HepG2 (cell line): ENCODE data around the gene SFRP4. TPM values are rescaled to one million over a fixed set of nuclear protein-coding genes. Genes with fewer than 3 reads are reported as not detected.
A peak's percentile ranks its signal among the peaks of the same experiment; 100 is the strongest.

ENCODE experiments used
- ARNTL ChIP-seq: sonication (generic); formaldehyde crosslinking; IDR thresholded peaks from 2 replicates; pipeline ENCODE4 v1.4.0; 2020; ENCODE audit warnings: mild to moderate bottlenecking, missing genetic modification reagents
- CBX2 ChIP-seq, 2 experiments: fragments of 200-600 bp in 1 of 2; sonication (generic); formaldehyde crosslinking in 1 of 2; IDR thresholded peaks; 2 replicates each; pipeline versions ENCODE4 v1.7.0 to v1.8.1; 2018 to 2022; ENCODE audit warnings: low read depth in 2 of 2, low read length in 1 of 2, mild to moderate bottlenecking in 1 of 2, missing genetic modification reagents in 1 of 2
- CENPT ChIP-seq: sonication (generic); formaldehyde crosslinking; IDR thresholded peaks from 2 replicates; pipeline ENCODE4 v1.8.0; 2022; ENCODE audit warnings: low read depth, mild to moderate bottlenecking, moderate library complexity, missing genetic modification reagents
- DR1 ChIP-seq: sonication (generic); formaldehyde crosslinking; IDR thresholded peaks from 2 replicates; pipeline ENCODE4 v1.8.0; 2021; ENCODE audit warnings: mild to moderate bottlenecking, missing genetic modification reagents, inconsistent platforms
- HDAC2 ChIP-seq: sonication (generic); formaldehyde crosslinking; IDR thresholded peaks from 2 replicates; pipeline ENCODE4 v1.4.0; 2020; ENCODE audit warnings: missing genetic modification reagents
- KDM2A ChIP-seq: sonication (generic); formaldehyde crosslinking; IDR thresholded peaks from 2 replicates; pipeline ENCODE4 v1.4.0; 2020; ENCODE audit warnings: low read depth, missing genetic modification reagents, borderline replicate concordance
- MBD4 ChIP-seq: IDR thresholded peaks from 2 replicates; pipeline ENCODE4 v1.6.1; 2012; ENCODE audit warnings: low read length, inconsistent platforms, borderline replicate concordance
- NFIB ChIP-seq: sonication (generic); formaldehyde crosslinking; IDR thresholded peaks from 2 replicates; pipeline ENCODE4 v1.9.0; 2021; ENCODE audit warnings: missing genetic modification reagents, mild to moderate bottlenecking, borderline replicate concordance
- RFXAP ChIP-seq: sonication (generic); formaldehyde crosslinking; IDR thresholded peaks from 2 replicates; pipeline ENCODE4 v1.4.0; 2020; ENCODE audit warnings: missing genetic modification reagents, borderline replicate concordance
- TEAD2 ChIP-seq: sonication (generic); formaldehyde crosslinking; IDR thresholded peaks from 2 replicates; pipeline ENCODE4 v1.9.0; 2021; ENCODE audit warnings: missing genetic modification reagents
- ZFP90 ChIP-seq: sonication (generic); formaldehyde crosslinking; IDR thresholded peaks from 2 replicates; pipeline ENCODE4 v1.8.0; 2022; ENCODE audit warnings: missing genetic modification reagents, mild to moderate bottlenecking, inconsistent platforms, borderline replicate concordance
- ZKSCAN1 ChIP-seq: fragments of 150-350 bp; IDR thresholded peaks from 2 replicates; pipeline ENCODE4 v1.6.1; 2014; ENCODE audit warnings: low read length
- ZNF430 ChIP-seq: sonication (generic); formaldehyde crosslinking; IDR thresholded peaks from 2 replicates; pipeline ENCODE4 v1.9.0; 2021; ENCODE audit warnings: mild to moderate bottlenecking, missing genetic modification reagents
- ZNF451 ChIP-seq: sonication (generic); formaldehyde crosslinking; IDR thresholded peaks from 2 replicates; pipeline ENCODE4 v1.5.0; 2020; ENCODE audit warnings: mild to moderate bottlenecking, missing genetic modification reagents
- ZNF749 ChIP-seq: sonication (generic); formaldehyde crosslinking; IDR thresholded peaks from 2 replicates; pipeline ENCODE4 v1.8.0; 2022; ENCODE audit warnings: mild to moderate bottlenecking, missing genetic modification reagents, moderate library complexity, borderline replicate concordance
- ZNF773 ChIP-seq: sonication (generic); formaldehyde crosslinking; IDR thresholded peaks from 2 replicates; pipeline ENCODE4 v1.4.0; 2020; ENCODE audit warnings: missing genetic modification reagents, borderline replicate concordance
- ZNF781 ChIP-seq: sonication (generic); formaldehyde crosslinking; IDR thresholded peaks from 2 replicates; pipeline ENCODE4 v1.5.1; 2020; ENCODE audit warnings: borderline replicate concordance, mild to moderate bottlenecking, missing genetic modification reagents; ENCODE audit errors: not compliant biosample characterization
- ZNF879 ChIP-seq: sonication (generic); formaldehyde crosslinking; IDR thresholded peaks from 2 replicates; pipeline ENCODE4 v1.8.1; 2023; ENCODE audit warnings: missing genetic modification reagents
- polyA plus RNA-seq, 8 experiments: library from polyadenylated mRNA; depleted of rRNA in 3 of 8; stranded (reverse) in 7 of 8; unstranded in 1 of 8; fragments of >200 nt; fragmentation: Illumina TruSeq in 4 of 8; extraction: Trizol in 4 of 8; gene quantifications; 2 replicates each; pipeline versions ENCODE4 v1.2.1 to v1.2.3, GENCODE V29; 2011 to 2016; ENCODE audit warnings: low read depth in 4 of 8, missing spikeins in 1 of 8, mixed read lengths in 1 of 8; ENCODE audit not compliant: insufficient read depth in 1 of 8
- total RNA-seq, 5 experiments: library from RNA; depleted of rRNA; stranded (reverse); fragments of >200 nt; fragmentation: Illumina TruSeq; extraction: Trizol; gene quantifications; 2 replicates each; pipeline ENCODE4 v1.2.3, GENCODE V29; 2016; ENCODE audit warnings: low read depth in 1 of 5
- TF ChIP-seq, protein P1 (sequence below): sonication (generic); formaldehyde crosslinking; IDR thresholded peaks from 2 replicates; pipeline ENCODE4 v1.5.1; 2020; ENCODE audit warnings: missing genetic modification reagents, mild to moderate bottlenecking, borderline replicate concordance
- TF ChIP-seq, protein P2 (sequence below): sonication (generic); formaldehyde crosslinking; IDR thresholded peaks from 2 replicates; pipeline ENCODE4 v1.4.0; 2020; ENCODE audit warnings: mild to moderate bottlenecking, missing genetic modification reagents
- TF ChIP-seq, protein P3 (sequence below): IDR thresholded peaks from 2 replicates; pipeline ENCODE4 v1.6.1; 2016; ENCODE audit warnings: low read depth, control low read depth

The SFRP4 gene
- total and polyA plus RNA-seq, 2 of the 13 experiments (the other 11 are each of a cell fraction or from before 2014, with no cell fraction given): 0.96 to 1.8 TPM

DNA sequence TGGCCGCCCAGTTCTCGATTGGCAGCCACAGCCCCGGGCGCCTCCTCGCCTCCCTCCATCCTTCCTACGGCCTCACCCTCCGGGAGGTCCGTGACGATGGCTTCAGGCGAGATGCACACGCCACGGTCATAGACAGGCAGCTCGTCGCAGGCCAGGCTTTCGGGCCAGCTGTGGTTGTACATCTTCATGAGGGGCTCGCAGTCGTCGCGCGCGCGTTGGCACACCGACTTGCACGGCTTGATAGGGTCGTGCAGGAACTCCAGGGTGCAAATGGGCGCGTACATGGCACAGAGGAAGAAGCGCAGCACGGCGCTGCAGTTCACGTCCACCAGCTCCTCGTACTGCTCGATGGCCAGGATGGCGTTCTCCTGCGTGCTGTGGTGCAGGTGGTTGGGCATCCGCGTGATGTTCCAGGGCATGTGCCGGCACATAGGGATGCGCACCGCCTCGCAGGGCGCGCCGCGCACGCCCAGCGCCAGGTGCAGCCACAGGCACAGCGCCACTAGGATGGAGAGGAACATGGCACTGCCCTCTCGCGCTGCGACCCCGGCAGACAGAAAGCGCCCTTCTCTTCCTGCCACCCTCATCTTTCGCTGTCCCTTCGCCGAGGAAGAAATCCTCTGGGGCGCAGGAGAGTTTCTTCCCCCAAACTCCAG lies 472 bp downstream of the SFRP4 start (continued):
- TF ChIP-seq ZFP90 (CRISPR knock-in tag): no peak
- TF ChIP-seq HDAC2: 0 out of 2 replicates have a peak, but pooled peaks have one; percentile 9
- TF ChIP-seq KDM2A (CRISPR knock-in tag): peak; percentile 56; the same call in 1 of the 2 replicates
- TF ChIP-seq RFXAP (CRISPR knock-in tag): no peak
- TF ChIP-seq, protein P1, sequence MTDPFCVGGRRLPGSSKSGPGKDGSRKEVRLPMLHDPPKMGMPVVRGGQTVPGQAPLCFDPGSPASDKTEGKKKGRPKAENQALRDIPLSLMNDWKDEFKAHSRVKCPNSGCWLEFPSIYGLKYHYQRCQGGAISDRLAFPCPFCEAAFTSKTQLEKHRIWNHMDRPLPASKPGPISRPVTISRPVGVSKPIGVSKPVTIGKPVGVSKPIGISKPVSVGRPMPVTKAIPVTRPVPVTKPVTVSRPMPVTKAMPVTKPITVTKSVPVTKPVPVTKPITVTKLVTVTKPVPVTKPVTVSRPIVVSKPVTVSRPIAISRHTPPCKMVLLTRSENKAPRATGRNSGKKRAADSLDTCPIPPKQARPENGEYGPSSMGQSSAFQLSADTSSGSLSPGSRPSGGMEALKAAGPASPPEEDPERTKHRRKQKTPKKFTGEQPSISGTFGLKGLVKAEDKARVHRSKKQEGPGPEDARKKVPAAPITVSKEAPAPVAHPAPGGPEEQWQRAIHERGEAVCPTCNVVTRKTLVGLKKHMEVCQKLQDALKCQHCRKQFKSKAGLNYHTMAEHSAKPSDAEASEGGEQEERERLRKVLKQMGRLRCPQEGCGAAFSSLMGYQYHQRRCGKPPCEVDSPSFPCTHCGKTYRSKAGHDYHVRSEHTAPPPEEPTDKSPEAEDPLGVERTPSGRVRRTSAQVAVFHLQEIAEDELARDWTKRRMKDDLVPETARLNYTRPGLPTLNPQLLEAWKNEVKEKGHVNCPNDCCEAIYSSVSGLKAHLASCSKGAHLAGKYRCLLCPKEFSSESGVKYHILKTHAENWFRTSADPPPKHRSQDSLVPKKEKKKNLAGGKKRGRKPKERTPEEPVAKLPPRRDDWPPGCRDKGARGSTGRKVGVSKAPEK (CRISPR knock-in tag): 0 out of 2 replicates have a peak, but pooled peaks have one; percentile 53
- TF ChIP-seq, protein P2, sequence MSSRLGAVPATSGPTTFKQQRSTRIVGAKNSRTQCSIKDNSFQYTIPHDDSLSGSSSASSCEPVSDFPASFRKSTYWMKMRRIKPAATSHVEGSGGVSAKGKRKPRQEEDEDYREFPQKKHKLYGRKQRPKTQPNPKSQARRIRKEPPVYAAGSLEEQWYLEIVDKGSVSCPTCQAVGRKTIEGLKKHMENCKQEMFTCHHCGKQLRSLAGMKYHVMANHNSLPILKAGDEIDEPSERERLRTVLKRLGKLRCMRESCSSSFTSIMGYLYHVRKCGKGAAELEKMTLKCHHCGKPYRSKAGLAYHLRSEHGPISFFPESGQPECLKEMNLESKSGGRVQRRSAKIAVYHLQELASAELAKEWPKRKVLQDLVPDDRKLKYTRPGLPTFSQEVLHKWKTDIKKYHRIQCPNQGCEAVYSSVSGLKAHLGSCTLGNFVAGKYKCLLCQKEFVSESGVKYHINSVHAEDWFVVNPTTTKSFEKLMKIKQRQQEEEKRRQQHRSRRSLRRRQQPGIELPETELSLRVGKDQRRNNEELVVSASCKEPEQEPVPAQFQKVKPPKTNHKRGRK (CRISPR knock-in tag): 0 out of 2 replicates have a peak, but pooled peaks have one; percentile 22
- peak; percentile 64; the same call in 1 of the 2 replicates for TF ChIP-seq ZNF749 (CRISPR knock-in tag)
- TF ChIP-seq, protein P3, sequence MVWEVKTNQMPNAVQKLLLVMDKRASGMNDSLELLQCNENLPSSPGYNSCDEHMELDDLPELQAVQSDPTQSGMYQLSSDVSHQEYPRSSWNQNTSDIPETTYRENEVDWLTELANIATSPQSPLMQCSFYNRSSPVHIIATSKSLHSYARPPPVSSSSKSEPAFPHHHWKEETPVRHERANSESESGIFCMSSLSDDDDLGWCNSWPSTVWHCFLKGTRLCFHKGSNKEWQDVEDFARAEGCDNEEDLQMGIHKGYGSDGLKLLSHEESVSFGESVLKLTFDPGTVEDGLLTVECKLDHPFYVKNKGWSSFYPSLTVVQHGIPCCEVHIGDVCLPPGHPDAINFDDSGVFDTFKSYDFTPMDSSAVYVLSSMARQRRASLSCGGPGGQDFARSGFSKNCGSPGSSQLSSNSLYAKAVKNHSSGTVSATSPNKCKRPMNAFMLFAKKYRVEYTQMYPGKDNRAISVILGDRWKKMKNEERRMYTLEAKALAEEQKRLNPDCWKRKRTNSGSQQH (CRISPR knock-in tag): no peak
- no peak for TF ChIP-seq ZNF781 (CRISPR knock-in tag)
- TF ChIP-seq ZNF430 (CRISPR knock-in tag): peak; percentile 49; the same call in 1 of the 2 replicates
- TF ChIP-seq ZNF773 (CRISPR knock-in tag): 0 out of 2 replicates have a peak, but pooled peaks have one; percentile 67
- no peak for TF ChIP-seq TEAD2 (CRISPR knock-in tag)
- TF ChIP-seq NFIB (CRISPR knock-in tag): peak; percentile 93
- TF ChIP-seq MBD4: no peak
- TF ChIP-seq DR1 (CRISPR knock-in tag): 0 out of 2 replicates have a peak, but pooled peaks have one; percentile 28
- TF ChIP-seq ZNF879 (CRISPR knock-in tag): no peak
- TF ChIP-seq CENPT (CRISPR knock-in tag): 0 out of 2 replicates have a peak, but pooled peaks have one; percentile 92
- TF ChIP-seq CBX2 (IDR thresholded peaks at IDR 0.05; ENCODE audit: low read depth, low read length): no peak
- TF ChIP-seq CBX2 (CRISPR knock-in tag; IDR thresholded peaks at IDR 0.05; ENCODE audit: low read depth): no peak
- no peak; the same call in 1 of the 2 replicates for TF ChIP-seq ARNTL (CRISPR knock-in tag)
- no peak for TF ChIP-seq ZKSCAN1
- peak; percentile 54; the same call in 1 of the 2 replicates for TF ChIP-seq ZNF451 (CRISPR knock-in tag)
